Hepatic stellate cell (primary cell): Measurements from ENCODE around the gene BRSK1.

Source experiments
- DNase-seq: peaks from one replicate; pipeline ENCODE4 v3.0.0; 2011; ENCODE audit warnings: low spot score

The BRSK1 gene

DNA sequence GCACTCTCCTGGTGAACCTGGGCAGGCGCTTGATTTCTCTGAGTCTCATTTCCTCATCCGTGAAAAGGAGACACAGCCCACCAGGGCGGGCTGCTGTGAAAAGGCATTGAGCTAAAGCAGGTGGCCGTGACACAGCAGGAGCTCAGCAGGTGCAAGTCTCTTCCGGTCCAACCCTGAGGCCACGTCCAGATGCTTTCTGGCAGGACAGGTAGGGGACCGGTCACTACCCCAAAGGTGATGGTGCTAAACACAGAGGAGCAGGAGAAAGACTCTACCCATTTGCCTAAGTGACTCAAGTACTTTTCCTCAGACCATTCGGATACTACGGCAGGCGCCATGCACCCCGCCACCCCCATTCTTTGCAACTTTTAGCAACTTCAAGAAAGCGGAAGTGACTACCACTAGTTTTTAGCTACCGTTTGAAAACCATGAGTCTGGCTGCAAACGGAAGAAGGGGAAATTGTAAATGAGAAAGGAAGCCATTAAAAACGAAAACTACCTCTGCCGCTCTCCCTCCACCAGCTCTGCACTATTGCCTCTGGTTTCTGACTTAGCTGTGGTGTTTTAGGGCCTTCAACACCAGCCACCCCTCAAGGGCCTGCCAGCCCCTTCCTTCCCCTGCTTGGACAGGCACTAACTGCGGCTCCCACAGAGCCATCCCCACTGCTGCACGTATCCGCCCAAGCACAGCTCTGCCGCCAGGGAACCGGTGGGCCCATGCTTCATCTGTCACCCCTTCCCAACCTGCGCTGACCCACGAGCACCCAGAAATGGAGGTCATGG is 29.8 kb upstream of the BRSK1 start:
- DNase-seq: no peak

DNA sequence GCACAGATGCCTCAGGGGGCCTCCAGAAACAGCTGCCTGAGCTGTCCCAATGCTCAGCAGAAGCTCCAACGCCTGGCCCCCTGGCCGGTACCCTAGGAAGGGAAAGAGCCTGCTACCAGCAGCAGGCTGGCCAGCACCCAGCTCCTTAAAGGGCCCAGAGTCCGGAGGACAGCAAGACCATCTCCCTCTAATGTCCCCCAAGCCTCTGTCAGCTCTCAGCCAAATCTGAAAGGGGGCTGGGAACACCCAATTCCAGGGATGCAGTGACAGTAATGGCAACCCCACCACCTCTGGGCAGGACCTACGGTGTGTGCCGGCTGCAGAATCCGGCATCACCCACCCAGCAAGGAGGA is 29.2 kb upstream of the BRSK1 start:
- DNase-seq: no peak

DNA sequence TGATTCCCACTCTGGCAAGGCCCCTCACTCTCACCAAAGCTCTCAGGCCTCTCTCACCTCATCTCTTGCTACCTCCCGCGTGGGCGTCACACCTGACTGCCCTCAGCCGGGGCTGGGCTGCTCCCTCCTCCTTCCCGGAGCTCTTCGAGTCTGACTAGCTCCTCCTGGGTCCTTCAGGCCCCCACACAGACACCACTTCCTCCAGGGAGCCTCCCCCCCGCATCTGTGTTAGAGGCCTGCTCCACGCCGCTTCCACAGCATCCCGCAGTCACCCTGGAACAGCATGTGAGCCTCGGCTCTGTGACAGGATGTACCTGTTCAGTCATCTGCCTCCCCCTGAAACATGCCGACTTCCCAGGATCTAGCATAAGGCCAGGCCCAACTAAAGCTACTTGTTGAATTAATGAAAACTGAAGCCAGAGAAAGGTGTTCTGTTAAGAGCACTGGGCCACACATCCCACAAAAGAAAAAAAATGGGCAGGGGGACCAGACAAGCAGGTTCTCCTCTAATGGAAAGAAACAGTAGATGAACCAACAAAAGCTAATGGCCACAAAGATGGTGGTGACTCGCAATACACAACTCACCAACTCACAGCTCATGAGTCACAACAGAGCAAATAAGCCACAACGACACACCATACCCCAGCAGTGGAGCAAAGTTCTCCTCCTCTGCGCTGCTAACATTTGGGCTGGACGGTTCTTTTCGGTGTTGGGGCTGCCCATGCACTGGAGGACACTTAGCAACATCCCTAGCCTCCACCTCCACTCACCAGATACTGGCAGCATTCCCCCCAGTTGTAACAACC is 28.0 kb upstream of the BRSK1 start:
- peak; percentile 47 for DNase-seq

DNA sequence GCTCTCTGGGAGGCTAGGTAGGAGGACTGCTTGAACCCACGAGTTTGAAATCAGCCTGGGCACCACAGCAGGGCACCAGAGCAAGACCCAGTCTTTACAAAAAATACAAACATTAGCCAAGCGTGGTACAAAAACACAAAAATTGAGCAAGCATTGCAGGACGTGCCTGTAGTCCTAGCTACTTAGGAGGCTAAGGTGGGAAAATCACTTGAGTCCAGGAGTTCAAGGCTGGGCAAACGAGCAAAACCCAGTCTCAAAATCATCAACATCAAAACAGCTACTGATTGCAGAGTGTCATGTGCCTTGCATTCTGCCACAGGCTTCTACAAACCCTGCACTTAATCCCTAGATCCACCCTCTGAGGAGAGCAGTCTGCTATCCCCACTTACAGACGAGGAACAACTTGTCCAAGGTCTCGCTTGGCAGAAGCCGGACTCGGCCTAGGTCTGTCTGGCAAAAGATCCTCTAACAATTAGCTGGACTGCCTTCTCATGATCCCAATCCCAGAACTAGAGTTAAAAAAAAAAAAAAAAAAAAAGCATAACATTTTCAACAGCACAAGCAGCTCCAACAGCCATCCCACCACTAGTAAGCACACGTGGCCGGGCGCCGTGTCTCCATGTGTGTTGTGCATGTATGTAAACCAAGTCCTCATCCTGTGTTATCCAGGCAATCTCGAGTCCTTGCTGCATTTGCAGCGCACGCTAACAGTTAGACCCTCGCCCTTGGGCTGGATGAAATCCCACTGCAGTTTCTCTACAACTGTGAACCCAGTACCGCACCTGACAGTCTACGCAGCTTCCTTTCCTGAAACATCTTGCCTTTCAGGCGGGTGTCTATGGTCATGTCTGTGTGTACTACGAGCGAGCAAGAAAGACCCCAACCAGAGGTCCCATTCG is 27.0 kb upstream of the BRSK1 start:
- DNase-seq: no peak

DNA sequence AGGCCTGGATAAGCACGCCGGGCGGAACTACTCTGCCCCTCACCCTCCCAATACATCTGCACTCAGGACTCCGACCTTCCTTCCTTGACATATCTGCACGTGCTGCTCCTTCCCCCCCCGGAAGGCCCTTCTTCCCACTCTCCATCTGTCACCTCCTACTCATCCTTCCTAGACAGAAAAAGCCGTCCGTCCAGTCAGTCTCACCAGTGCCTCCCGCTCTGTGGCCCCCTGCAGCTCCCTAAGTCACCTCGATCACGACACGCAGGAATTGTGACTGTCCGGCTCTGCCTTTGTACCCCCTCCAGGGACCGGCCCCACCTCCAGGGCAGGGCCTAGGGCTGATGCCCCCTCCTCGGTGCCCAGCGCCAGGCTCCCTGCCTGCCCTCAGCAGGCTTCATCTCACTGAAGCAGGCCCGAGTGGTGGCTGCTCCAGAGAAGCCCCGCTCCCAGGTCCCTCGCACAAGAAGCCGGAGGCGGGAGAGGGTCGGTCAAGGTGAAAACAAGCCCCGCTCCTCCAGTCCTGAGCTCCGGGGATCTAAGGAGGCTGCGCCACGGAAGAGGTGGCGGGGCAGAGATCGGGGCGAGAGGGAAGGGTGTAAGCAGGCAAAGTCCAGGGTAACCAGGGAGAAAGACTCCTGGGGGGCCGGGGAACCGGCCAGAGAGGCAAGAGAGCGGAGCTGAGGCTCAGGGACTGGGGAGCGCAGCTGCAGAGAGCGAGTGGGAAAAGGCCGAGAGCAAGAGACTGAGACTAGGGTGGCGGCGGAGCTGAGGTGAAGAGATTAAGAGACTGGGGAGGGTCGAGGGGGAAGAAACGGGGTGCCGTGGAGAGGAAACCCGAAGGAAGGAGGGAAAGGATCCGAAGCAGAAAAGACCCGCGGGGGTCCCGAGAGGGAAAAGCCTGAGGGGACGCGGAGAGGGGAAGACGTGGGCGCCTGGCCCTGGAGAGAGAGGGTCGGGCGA is 26.1 kb upstream of the BRSK1 start:
- DNase-seq: peak; percentile 60

DNA sequence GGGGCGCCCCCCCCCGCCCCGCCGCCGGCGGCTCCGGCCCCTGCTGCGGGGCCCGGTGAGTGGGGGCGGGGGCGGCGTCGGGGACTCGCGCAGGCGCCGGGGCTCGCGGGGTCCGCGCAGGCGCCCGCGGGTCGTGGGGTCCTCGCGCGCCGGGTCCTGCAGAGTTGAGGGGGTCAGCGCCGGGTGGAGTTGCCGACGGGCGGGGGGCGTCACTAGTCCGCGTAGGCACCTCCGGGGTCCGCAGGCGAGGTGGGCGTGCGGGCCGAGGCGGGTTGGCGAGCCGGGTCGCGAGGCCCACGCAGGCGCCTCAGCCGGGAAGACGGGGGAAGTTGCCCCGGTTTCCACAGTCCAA is 25.3 kb upstream of the BRSK1 start:
- peak; percentile 69 for DNase-seq

DNA sequence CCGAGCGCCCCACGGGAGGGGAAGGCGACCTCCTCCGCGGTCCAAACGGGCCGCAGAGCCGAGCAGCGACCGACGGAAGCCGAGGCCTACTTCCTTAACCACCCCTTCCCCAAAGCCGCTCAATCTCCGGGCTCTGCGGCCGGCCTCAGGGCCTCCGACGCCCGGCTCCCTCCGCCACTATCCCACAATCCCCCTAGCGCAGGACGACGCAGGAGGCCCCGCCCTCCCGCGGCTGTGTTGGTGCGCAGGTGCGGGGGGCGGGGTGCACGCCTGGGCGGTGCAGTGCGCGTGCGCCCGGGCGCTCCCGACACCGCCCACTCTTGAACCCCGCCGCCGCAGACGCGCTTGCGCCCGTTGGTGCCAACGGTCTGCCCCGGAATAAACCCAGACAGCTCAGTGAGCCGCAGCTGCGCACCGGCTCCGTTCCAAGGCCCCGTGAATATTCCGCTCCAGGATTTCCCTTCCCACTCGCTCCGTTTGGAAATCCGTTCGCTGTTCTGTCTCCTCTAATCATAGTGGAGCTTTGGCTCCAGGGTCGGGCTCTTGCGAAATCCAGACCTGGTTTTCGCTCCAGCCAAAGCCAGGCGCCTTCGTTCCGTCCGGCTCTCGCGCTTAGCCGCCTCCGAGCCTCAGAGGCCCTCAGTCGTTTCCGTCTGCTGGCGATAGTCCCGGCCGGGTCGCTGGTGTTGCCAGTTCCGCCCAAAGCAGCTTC is 24.8 kb upstream of the BRSK1 start, which contains the start of gene PPP6R1:
Gene PPP6R1 (minus strand): TSS at position 190 of the 712 bp plus-strand sequence. CDS start 11,914 bp downstream, outside the sequence.
- peak; percentile 100 for DNase-seq

DNA sequence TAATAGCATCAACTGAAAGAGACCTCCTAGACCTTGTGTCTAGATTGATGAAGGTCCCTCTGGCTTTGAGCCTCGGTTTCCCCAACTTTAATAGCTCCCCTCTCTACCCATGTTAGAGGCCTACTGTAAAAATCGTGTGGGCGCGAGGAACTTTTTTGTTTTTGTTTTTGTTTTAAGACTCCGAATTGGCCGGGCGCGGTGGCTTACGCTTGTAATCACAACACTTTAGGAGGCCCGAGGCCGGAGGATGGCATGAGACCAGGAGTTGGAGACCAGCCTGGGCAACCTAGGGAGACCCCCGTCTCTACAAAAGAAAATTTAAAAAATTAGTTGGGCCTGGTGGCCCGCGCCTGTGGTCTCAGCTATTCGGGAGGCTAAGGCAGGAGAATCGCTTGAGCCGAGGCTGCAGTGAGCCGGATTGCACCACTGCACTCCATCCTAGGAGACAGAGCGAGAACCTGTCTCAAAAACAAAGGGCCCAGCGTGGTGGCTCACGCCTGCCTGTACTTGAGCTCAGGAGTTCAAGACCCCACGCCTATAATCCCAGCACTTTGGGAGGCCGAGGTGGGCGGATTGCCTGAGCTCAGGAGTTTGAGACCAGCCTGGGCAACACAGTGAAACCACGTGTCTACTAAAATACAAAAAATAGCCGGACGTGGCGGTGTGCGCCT is 24.1 kb upstream of the BRSK1 start:
- no peak for DNase-seq

DNA sequence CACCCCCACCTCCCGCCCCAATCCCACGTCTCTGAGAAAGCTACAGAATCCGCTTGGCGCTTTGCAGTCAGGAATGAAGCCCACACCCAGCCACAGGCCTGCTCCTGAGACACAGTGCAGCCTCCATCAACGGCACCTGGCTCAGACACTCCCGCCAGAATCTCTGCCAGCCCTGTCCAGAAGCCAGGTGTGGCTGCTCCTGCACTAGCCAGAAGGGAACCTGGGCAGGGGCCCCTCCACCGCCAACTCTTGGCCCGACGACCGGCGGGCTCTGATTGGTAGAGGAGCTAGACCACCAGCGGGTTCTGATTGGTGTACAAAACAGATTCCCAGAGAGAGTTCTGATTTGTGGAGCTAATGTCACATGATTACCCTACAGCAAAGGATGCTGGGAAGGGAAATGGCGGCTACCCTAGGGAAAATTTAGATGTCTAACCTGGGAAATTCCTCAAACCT is 22.1 kb upstream of the BRSK1 start:
- DNase-seq: no peak

DNA sequence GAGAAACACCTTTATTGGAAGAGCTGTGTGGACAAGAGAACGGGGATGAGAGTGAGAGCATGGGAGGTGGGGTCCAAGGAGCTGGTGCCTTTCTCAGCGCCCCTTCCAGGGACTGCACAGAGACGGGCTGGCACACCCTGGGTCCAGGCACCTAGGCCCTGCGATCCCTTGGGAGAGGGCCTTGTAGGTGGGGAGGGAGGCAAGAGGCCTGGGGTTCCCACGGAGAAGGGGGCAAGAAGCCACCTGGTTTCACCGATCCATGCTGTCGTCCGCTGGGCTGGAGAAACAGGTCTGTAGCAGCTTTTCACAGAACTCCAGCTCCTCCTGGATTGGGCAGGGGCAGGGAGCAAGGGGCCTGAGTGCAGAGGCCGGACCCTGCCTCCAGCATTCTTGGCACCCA is 21.4 kb upstream of the BRSK1 start:
- DNase-seq: no peak

DNA sequence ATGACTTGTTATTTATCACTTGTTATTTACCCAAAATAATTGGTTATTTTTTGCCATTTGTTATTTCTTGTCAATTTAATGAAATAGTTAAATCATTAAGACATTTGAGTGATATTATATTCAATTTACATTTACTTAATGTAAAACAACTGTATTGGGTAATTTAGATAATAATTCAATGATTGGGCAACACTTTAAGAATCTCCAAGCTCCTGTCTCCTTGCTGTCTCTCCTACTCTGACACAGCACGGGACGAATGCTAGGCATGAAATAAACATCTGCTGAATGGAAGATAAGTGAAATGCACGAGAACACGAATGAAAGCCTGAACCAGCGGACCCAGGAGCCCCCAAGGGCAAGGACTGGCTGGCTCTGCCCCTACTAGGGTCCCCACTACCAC is 19.3 kb upstream of the BRSK1 start:
- DNase-seq: no peak

DNA sequence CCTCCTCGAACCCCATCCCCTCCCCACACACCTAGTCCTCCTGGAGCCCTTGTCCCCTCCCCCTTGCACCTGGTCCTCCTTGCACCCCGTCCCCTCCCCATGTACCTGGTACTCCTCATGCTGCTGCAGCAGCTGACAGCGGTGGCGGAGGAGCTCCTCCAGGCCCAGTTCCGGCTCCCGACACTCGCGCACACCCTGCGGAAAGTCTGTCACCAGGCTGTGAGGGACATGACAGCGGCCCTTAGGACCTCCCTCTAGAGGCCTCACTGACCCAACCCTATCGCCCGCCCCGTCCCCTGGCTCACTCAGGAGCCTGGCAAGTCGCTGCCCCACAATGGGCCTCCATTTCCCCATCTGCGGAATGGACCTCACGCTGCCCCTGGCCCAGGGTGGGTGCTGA is 18.6 kb upstream of the BRSK1 start:
- DNase-seq: no peak

DNA sequence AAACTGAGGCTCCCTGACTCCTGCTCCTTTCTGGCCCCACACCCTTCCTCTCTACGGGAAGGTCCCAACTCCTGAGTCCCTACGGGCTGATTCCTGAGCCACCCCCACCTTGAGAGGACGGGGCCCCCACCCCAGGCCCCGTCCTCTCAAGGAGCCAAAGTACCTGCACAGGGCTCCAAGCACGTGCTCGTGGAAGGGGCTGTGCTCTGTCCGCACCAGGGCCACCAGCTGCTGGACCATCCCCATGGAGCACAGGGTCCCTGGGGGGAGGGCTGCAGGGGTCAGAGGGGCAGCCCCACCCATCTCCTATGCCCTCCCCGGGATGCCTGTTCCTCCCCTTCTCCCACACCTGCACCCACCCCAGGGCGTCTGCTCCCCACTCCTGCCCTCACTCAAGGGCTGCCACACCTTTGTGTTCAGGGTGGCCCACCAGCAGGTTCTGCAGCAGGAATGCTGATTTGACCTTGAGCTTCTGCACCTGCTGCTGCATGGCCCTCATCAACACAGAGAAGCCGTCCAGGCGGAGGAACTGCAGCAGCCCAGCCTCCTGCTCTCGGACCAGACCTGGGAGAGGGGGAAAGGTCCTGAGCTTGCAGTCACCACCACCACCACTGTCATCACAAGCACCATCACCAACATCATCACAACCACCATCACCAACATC is 17.9 kb upstream of the BRSK1 start:
- DNase-seq: no peak

DNA sequence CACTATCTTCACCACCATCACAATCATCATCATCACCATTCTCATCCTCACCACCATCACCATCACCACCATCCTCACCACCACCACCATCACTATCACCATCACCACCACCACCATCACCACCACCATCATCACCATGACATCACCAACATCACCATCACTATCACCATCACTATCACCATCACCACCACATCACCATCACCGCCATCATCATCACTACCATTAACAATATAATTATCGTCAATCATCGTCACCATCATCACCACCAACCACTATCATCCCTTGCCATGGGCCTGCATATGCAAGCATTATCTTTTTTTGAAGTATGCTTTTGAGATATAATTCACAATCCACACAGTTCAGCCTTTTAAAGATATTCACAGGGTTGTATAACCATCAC is 17.4 kb upstream of the BRSK1 start:
- DNase-seq: no peak

DNA sequence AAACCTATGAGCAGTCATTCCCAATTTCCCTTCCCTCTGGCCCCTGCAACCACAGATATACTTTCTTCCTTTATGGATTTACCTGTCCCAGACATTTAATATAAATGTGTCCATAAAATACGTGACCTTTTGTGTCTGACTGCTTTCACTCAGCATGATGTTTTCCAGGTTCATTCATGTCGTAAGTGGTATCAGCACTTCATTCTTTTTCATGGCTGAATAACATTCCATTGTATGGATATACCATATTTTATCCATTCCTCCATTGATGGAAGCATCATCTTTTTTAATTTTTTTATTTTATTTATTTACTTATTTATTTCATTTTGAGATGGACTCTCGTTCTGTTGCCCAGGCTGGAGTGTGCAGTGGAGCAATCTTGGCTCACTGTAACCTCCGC is 17.0 kb upstream of the BRSK1 start:
- no peak for DNase-seq

DNA sequence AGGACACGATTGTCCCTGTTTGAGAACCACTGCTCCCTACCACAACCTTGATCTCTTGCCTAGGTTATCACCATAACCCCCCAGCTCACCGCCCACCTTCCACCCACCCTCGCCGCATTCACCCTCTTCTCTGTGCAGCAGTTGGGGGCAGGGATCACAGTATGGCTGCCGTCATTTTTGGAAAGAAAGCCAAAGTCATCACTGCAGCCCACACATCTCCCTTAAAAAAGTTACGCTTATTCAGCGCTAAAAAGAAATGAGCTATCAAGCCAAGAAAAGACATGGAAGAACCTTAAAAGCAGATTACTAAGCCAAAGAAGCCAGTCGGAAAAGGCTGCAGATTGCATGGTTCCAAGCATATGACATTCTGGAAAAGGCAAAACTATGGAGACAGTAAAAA is 14.5 kb upstream of the BRSK1 start:
- no peak for DNase-seq

DNA sequence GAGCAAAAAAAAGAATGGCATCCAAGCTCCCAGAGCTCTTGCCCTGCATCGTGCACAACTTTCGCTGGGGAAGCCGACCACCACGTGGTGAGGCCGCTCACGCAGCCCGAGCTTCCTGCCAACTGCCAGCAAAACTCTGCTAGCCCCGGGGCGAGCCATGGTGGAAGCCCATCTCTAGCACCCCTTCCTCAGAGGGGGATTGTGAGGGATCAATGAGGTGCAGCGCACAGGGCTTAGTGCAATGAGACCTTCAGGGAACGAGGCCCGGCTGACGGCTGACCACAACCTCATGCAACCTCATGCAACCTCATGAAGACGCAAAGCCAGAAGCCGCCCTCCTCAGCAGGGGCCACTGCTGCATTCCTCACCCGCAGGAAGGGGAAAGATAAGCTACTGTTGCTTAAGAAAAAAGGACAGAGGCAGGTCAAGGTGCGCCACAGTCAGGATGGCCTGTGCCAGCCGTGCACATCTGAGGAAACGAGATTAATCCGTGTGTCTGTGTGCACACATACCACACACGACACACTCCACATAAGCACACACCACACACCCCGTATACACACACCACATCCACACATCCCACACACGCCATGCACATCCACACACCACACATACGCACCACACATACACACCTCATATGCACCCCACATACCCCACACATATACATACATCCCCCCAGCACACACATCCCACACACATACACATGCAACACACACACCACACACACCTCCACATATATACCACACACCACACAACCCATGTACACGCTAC is 13.4 kb upstream of the BRSK1 start:
- no peak for DNase-seq

DNA sequence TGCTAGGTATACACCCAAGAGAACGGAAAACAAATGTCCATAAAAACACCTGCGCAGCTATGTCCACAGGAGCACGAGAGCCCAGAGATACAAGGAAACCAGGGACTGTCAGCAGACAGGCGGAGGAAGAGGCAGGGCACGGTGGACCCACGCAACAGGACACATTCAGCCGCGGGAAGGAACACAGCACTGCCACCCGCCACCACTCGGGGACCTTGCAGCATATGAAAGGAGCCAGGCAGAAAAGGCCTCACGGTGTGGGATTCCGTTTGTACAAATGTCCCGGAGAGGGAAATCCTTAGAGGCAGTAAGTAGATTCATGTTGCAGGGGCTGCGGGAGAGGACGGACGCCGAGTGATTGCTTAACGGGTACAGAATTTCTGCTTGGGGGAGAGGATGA is 11.7 kb upstream of the BRSK1 start:
- no peak for DNase-seq
